K562 (cell line): ENCODE measurements around the gene MCF2. TPM values are rescaled to one million over a fixed set of nuclear protein-coding genes. Genes with fewer than 3 reads are reported as not detected.

ENCODE experiments used
- CHD7 ChIP-seq: fragments of 200-600 bp; sonication (generic); IDR thresholded peaks from one replicate; pipeline ENCODE4 v1.6.1; 2012; ENCODE audit warnings: mild to moderate bottlenecking, low read depth, low read length, inconsistent platforms
- CREM ChIP-seq: IDR thresholded peaks from 2 replicates; pipeline ENCODE4 v1.6.1; 2014; ENCODE audit warnings: antibody characterized with exemption, low read depth
- polyA plus RNA-seq, 8 experiments: library from polyadenylated mRNA; depleted of rRNA in 4 of 8; stranded (reverse) in 5 of 8; unstranded in 3 of 8; fragments of >200 nt; fragmentation: Nextera tagmentation in 2 of 8; fragmentation: Illumina TruSeq in 1 of 8; extraction: Ambion mirVana in 2 of 8; extraction: Trizol in 1 of 8; gene quantifications; 2 replicates each; pipeline versions ENCODE4 v1.2.1 to v1.2.3, GENCODE V29; 2011 to 2014; ENCODE audit warnings: inconsistent platforms in 1 of 8, missing spikeins in 1 of 8
- total RNA-seq, 7 experiments: library from RNA; depleted of rRNA in 6 of 7; stranded (reverse); fragments of >200 nt in 6 of 7; fragmentation: Illumina TruSeq in 2 of 7; extraction: Trizol in 2 of 7; gene quantifications; 2 replicates each; pipeline versions ENCODE4 v1.2.1 to v1.2.3, GENCODE V29; 2011 to 2021; ENCODE audit warnings: low replicate concordance in 1 of 7
- TF ChIP-seq, protein P1 (sequence below), 2 experiments: IDR thresholded peaks in 1 of 2; conservative IDR thresholded peaks in 1 of 2; 2 replicates each; pipeline ENCODE4 v1.6.1; 2016; ENCODE audit warnings: low read depth in 2 of 2, mild to moderate bottlenecking in 1 of 2, missing compliant biosample characterization in 1 of 2, missing genetic modification characterization in 1 of 2, moderate library complexity in 1 of 2

Gene MCF2
- total and polyA plus RNA-seq, 9 of the 15 experiments (the other 6 are each of a cell fraction or from before 2014, with no cell fraction given) = 0.03 to 0.78 (median 0.08) TPM; not detected in 3

- no peak for TF ChIP-seq CHD7
- TF ChIP-seq CREM = no peak
- TF ChIP-seq, protein P1, sequence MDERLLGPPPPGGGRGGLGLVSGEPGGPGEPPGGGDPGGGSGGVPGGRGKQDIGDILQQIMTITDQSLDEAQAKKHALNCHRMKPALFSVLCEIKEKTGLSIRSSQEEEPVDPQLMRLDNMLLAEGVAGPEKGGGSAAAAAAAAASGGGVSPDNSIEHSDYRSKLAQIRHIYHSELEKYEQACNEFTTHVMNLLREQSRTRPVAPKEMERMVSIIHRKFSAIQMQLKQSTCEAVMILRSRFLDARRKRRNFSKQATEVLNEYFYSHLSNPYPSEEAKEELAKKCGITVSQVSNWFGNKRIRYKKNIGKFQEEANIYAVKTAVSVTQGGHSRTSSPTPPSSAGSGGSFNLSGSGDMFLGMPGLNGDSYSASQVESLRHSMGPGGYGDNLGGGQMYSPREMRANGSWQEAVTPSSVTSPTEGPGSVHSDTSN (CRISPR knock-in tag; IDR thresholded peaks at IDR 0.05; ENCODE audit: low read depth) = no peak
- TF ChIP-seq, protein P1 (tag; conservative IDR thresholded peaks at IDR 0.05; ENCODE audit: low read depth) = no peak
Measured at GRCh38 chrX:139691843-139692505, 16.0 kb downstream of the MCF2 start (continued).
